Sigmoid colon (tissue), 4 donors: ENCODE data around the gene RFT1.

Source experiments
- POLR2AphosphoS5 ChIP-seq, 4 donors: sonication (generic); formaldehyde crosslinking; IDR thresholded peaks; one replicate each; pipeline ENCODE4 v1.6.1; 2017; ENCODE audit warnings: antibody characterized with exemption in 4 of 4
- TF ChIP-seq, protein P1 (sequence below), 4 experiments: fragments of 450-650 bp in 3 of 4; fragments of 200-600 bp in 1 of 4; IDR thresholded peaks; one replicate each; pipeline ENCODE4 v1.5.1; 2016 to 2019; ENCODE audit warnings: antibody characterized with exemption in 4 of 4, mild to moderate bottlenecking in 3 of 4, moderate library complexity in 2 of 4

DNA sequence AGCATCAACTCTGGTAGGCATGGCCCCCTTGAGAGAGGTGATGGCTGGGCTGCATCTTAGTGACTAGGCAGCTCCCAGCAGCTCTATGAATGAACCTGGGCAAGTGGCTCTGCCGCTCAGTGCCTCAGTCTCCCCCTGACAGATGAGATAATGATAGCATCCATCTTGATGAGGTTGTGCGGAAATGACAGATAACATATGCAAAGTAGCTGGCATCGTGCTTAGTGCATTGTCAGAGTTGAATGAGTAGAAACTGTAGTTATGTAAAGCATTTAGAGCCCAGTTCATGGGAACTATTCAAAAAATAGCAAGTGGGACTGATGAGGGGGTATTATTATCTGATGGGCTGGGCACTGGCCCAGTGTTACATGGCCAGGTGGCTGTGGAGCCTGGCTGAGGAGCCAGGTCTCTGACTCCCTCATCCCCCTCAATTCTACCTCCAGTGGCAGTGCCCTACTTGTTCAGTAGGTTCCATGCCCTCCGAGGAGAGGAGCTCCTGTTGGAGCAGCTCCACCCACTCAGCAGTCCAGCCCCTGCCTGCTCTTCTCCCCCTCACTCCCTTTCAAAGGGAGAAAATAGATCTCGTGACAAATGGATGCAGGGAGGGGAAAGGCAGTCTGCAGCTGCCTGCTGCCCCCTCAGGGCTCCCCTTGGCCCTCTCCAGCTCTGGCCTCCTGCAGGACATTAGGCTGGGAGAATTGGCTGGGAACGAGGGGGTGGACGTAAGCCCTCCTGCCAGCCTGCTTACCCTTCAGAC, 37.4 kb upstream of the RFT1 start:
- TF ChIP-seq, protein P1, sequence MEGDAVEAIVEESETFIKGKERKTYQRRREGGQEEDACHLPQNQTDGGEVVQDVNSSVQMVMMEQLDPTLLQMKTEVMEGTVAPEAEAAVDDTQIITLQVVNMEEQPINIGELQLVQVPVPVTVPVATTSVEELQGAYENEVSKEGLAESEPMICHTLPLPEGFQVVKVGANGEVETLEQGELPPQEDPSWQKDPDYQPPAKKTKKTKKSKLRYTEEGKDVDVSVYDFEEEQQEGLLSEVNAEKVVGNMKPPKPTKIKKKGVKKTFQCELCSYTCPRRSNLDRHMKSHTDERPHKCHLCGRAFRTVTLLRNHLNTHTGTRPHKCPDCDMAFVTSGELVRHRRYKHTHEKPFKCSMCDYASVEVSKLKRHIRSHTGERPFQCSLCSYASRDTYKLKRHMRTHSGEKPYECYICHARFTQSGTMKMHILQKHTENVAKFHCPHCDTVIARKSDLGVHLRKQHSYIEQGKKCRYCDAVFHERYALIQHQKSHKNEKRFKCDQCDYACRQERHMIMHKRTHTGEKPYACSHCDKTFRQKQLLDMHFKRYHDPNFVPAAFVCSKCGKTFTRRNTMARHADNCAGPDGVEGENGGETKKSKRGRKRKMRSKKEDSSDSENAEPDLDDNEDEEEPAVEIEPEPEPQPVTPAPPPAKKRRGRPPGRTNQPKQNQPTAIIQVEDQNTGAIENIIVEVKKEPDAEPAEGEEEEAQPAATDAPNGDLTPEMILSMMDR (IDR thresholded peaks at IDR 0.05) = no peak
- no peak for TF ChIP-seq POLR2AphosphoS5 (IDR thresholded peaks at IDR 0.05)
